ENCODE measurements around the gene NENF. TPM values are rescaled to one million over a fixed set of nuclear protein-coding genes. Genes with fewer than 3 reads are reported as not detected.

NENF gene
- total RNA-seq, 1 experiment from 2014 or later = 52.7 TPM

GRCh38 chr1:212431644-212432043, 1.1 kb upstream of the NENF start:
- DNase-seq (ENCODE audit: low read depth) = no peak

- DNase-seq (ENCODE audit: low read depth) = no peak
These were observed 454 bp upstream of the NENF start for GRCh38 chr1:212432272-212432660.

- peak; percentile 28 for DNase-seq (ENCODE audit: low read depth)
These were observed 1.1 kb downstream of the NENF start for GRCh38 chr1:212433577-212434462.

GRCh38 chr1:212434992-212435391, 2.3 kb downstream of the NENF start:
- no peak for DNase-seq (ENCODE audit: low read depth)

DNA sequence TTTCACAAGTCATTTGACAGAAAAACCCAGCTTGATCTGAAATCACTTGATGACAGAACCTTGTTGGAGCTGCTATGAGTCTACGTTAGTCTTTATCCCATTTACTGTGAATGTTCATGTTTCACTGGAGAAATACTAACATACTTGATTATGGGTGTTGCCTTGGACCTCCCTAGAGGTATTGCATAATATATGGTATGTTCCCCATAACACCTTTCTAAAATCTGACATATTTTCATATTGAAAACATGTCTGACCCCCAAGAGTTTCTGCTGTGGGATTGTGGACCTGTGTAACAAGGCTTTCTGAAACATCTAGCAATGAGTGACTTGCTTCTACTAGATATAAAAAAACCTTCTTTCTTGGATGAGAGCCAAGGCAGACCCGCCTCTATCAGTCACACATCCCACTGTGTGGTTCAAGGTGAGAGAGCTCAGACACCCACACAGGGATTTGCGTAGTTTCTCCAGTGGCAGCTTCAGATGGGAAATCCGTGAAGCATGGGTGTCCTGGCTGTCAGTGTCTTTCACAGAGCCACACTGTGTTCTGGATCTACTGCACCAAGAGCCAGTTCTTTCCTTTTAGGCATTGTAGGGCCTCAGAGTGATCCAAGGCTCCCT, 4.6 kb downstream of the NENF start:
- DNase-seq (ENCODE audit: low read depth) = no peak

GRCh38 chr1:212438831-212439237, 6.1 kb downstream of the NENF start:
- DNase-seq (ENCODE audit: low read depth) = no peak

DNA sequence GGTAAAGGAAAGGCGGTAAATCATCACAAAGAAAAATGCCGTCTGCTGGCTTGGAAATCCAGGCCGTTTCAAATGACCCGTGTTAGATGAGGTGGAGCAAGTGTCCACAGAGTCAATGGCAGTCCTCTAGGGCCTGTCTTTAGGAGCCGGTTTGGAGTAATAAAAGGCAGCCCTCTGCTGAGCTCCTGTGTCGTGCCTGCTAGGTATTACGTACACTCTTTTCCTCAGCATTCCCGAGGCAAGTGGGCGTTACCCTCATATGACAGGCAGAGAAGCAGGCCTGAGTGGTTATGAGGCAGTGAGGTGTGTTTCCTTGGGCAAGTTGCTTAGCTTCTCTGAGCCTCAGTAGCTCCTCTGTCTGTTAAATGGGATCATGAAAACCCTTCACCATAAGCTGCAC, 7.7 kb downstream of the NENF start:
- no peak for DNase-seq (ENCODE audit: low read depth)

GRCh38 chr1:212442408-212442807, 9.7 kb downstream of the NENF start:
- no peak for DNase-seq (ENCODE audit: low read depth)

DNA sequence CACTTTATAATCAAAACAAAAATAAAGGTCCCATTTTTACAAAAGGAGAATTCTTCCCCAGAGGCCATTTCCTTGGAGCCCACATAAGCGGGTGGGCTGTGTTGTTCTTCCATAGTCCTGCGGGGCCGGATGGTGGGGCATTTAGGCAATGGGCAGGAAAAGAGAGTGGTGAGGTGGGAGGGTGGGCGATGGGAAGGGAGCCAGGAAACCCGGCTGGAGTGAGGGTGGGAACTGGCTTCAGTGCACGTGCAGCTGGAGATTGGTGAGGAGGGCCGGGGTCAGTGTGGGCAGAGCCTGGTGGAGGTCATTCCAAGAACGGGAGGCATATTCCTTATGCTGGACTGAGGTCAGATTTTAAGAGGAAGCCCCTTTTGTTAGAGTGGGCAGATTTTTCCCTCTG, 13.6 kb downstream of the NENF start:
- DNase-seq (ENCODE audit: low read depth) = no peak

GRCh38 chr1:212447478-212447877, 14.8 kb downstream of the NENF start:
- DNase-seq (ENCODE audit: low read depth) = no peak

DNA sequence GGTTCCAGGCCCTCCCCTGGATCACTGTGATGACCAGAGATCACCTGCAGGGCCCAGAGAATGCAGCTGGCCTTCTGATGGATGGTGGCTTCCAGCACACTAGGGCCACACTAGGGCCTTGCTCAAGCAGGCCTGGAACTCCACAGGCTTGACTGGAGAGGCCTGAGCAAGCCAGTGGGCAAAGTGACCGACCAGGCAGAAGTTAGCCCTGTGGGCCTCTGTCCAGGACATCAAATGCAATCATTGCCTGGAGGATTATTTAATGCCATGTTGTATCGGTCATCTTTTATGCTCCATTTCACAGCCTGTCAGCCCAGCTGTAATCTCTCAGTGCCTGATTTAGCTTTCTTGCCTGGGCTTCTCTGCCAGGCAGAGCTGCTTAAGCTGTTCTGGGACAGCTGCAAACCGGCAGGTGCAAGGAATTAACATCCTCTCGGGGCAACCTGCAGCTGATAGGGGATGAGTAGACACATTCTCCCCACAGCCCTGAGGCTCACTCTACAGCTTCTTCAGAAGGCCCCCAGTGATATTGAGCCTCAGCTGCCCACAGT, 17.7 kb downstream of the NENF start:
- DNase-seq (ENCODE audit: low read depth) = peak; percentile 34

GRCh38 chr1:212451416-212452322, 18.9 kb downstream of the NENF start:
- no peak for DNase-seq (ENCODE audit: low read depth)

DNA sequence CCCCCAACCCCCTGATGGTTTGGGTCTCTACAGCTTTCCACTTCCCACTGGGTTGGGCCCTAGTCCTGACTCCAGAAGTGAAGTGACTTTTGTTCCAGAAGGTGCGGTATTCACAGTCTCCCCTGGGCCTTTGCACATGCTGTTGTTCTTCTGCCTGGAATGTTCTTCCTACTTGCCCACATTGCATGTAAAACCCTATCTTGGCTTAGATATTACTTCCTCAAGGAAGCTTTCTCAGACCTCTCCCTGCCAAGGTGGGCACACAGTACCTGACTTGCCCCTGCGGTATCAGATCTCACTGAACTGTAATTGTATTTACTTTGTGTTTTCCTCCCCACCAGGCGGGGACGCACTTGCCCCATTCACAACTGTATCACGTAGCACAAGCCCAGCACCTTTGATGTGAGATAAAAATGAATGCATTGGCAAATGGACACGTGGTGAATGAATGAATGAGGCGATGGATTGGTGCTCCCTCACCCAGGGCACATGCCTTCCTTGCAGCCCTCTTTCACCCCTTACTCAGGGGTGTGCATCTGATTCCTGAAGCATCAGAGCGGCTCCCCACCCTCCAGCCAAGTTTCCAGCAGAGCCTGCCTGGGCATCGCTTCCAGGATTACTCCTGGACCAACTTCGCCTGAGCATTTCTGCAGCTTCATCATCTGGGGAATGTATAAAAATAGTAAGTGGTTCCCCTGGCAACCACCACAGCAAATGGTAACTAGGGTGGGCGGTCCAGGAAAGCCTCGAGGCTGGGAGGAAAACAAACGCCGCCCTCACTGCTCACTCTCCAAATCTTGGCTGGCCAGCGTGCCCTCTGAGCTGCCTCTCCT, 19.8 kb downstream of the NENF start:
- DNase-seq (ENCODE audit: low read depth) = peak; percentile 74

GRCh38 chr1:212453156-212453857, 20.6 kb downstream of the NENF start:
- DNase-seq (ENCODE audit: low read depth) = no peak

GRCh38 chr1:212454741-212455140, 22.0 kb downstream of the NENF start:
- no peak for DNase-seq (ENCODE audit: low read depth)

- no peak for DNase-seq (ENCODE audit: low read depth)
These were observed 22.7 kb downstream of the NENF start for GRCh38 chr1:212455401-212455800.

- peak; percentile 69 for DNase-seq (ENCODE audit: low read depth)
These were observed 23.2 kb downstream of the NENF start for GRCh38 chr1:212455803-212456528.

- peak; percentile 51 for DNase-seq (ENCODE audit: low read depth)
These were observed 25.1 kb downstream of the NENF start for GRCh38 chr1:212457740-212458338.

GRCh38 chr1:212458817-212459216, 26.1 kb downstream of the NENF start:
- DNase-seq (ENCODE audit: low read depth) = no peak
